Activated CD4-positive, alpha-beta memory T cell treated with anti-CD3 and anti-CD28 coated beads, Interleukin-2, amount 10 ng/mL, durations not matched to agents 7 days and 5 days (primary cell): ENCODE results near the gene SCN4B. TPM values are rescaled to one million over a fixed set of nuclear protein-coding genes. Genes with fewer than 3 reads are reported as not detected.

ENCODE experiments used
- total RNA-seq, 2 experiments: library from RNA; stranded (reverse); gene quantifications; one replicate each; pipeline ENCODE4 v1.2.3, GENCODE V29; 2021

The SCN4B gene
- total RNA-seq, 2 experiments from 2014 or later = 0.28 TPM; not detected in 1

Other genes with a start within 250 kb of the SCN4B start
- gene TMPRSS13, start 223.4 kb downstream of the SCN4B start, total RNA-seq = 1 to 10 TPM; 1.9 to 2.2 TPM
- 100 to 1,000 TPM; 286 to 291 TPM for gene IL10RA, start 166.4 kb downstream of the SCN4B start, total RNA-seq
- under 1 TPM in 1 of 2 experiments, not detected in 1; 0.05 TPM for gene TMPRSS4, start 75.7 kb downstream of the SCN4B start, total RNA-seq
- gene SMIM35, start 65.9 kb downstream of the SCN4B start, total RNA-seq = under 1 TPM; 0.45 to 0.55 TPM
- gene SCN2B, start 23.8 kb upstream of the SCN4B start, total RNA-seq = not detected
- gene JAML, start 72.2 kb upstream of the SCN4B start, total RNA-seq = 100 to 1,000 TPM; 102 to 103 TPM
- 10 to 100 TPM; 34.0 to 34.9 TPM for gene MPZL3, start 99.5 kb upstream of the SCN4B start, total RNA-seq
- gene MPZL2, start 111.5 kb upstream of the SCN4B start, total RNA-seq = 1 to 10 TPM; 3.8 to 5.3 TPM
- 100 to 1,000 TPM; 639 to 653 TPM for gene CD3E, start 151.9 kb upstream of the SCN4B start, total RNA-seq
- 100 to 1,000 TPM; 467 to 476 TPM for gene CD3D, start 189.9 kb upstream of the SCN4B start, total RNA-seq
- gene CD3G, start 191.5 kb upstream of the SCN4B start, total RNA-seq = 100 to 1,000 TPM; 223 to 225 TPM
- gene UBE4A, start 206.8 kb upstream of the SCN4B start, total RNA-seq = 10 to 100 TPM; 42.1 to 44.1 TPM
- 100 to 1,000 TPM; 251 to 260 TPM for gene ATP5MG, start 248.8 kb upstream of the SCN4B start, total RNA-seq